Measurements from ENCODE around the gene ACSL5.
"Not testable (repeated sequence)": the region's sequence is repeated elsewhere in the genome, so short reads cannot be mapped to it uniquely, and the experiment has no call there.

Gene ACSL5

GRCh38 chr10:112375721-112376395 lies 1.9 kb downstream of the ACSL5 start:
- DNase-seq (ENCODE audit: low read depth in 2 of 2): no peak

- no peak for DNase-seq (ENCODE audit: low read depth in 2 of 2)
Measured at GRCh38 chr10:112376396-112376790, 2.5 kb downstream of the ACSL5 start.

GRCh38 chr10:112377116-112377515 lies 3.2 kb downstream of the ACSL5 start:
- DNase-seq (ENCODE audit: low read depth in 2 of 2): not testable (repeated sequence)

GRCh38 chr10:112379635-112380296 lies 5.8 kb downstream of the ACSL5 start:
- DNase-seq (ENCODE audit: low read depth in 2 of 2): no peak

GRCh38 chr10:112382515-112383235 lies 8.8 kb downstream of the ACSL5 start:
- DNase-seq (ENCODE audit: low read depth in 2 of 2): no peak

GRCh38 chr10:112383325-112383724 lies 9.4 kb downstream of the ACSL5 start:
- DNase-seq (ENCODE audit: low read depth in 2 of 2): no peak

- DNase-seq (ENCODE audit: low read depth in 2 of 2): no peak
Measured at GRCh38 chr10:112384141-112384540, 10.2 kb downstream of the ACSL5 start.

GRCh38 chr10:112385201-112385600 lies 11.3 kb downstream of the ACSL5 start:
- no peak for DNase-seq (ENCODE audit: low read depth in 2 of 2)

- DNase-seq (ENCODE audit: low read depth in 2 of 2): not testable (repeated sequence)
Measured at GRCh38 chr10:112388056-112388455, 14.1 kb downstream of the ACSL5 start.

- DNase-seq (ENCODE audit: low read depth in 2 of 2): no peak
Measured at GRCh38 chr10:112388548-112388947, 14.6 kb downstream of the ACSL5 start.

- peak in 1 of 2 donors; percentile 43 for DNase-seq (ENCODE audit: low read depth in 2 of 2)
Measured at GRCh38 chr10:112389271-112389822, 15.4 kb downstream of the ACSL5 start.

GRCh38 chr10:112390125-112390703 lies 16.3 kb downstream of the ACSL5 start:
- no peak for DNase-seq (ENCODE audit: low read depth in 2 of 2)

GRCh38 chr10:112393341-112393740 lies 19.4 kb downstream of the ACSL5 start:
- DNase-seq (ENCODE audit: low read depth in 2 of 2): no peak

- DNase-seq (ENCODE audit: low read depth in 2 of 2): no peak
Measured at GRCh38 chr10:112393827-112394226, 19.9 kb downstream of the ACSL5 start.

GRCh38 chr10:112394475-112394875 lies 20.6 kb downstream of the ACSL5 start:
- DNase-seq (ENCODE audit: low read depth in 2 of 2): no peak

GRCh38 chr10:112395809-112396530 lies 22.1 kb downstream of the ACSL5 start:
- DNase-seq (ENCODE audit: low read depth in 2 of 2): no peak

GRCh38 chr10:112397592-112397991 lies 23.7 kb downstream of the ACSL5 start:
- DNase-seq (ENCODE audit: low read depth in 2 of 2): no peak

GRCh38 chr10:112402917-112403316 lies 29.0 kb downstream of the ACSL5 start:
- no peak for DNase-seq (ENCODE audit: low read depth in 2 of 2)

GRCh38 chr10:112404617-112405016 lies 30.7 kb downstream of the ACSL5 start:
- DNase-seq (ENCODE audit: low read depth in 2 of 2): no peak

- not testable (repeated sequence) for DNase-seq (ENCODE audit: low read depth in 2 of 2)
Measured at GRCh38 chr10:112406806-112407205, 32.9 kb downstream of the ACSL5 start.

GRCh38 chr10:112407696-112408095 lies 33.8 kb downstream of the ACSL5 start:
- no peak for DNase-seq (ENCODE audit: low read depth in 2 of 2)

Measured in stimulated activated CD8-positive, alpha-beta memory T cell treated with anti-CD3 and anti-CD28 coated beads, Interleukin-15, amount 100 ng/mL, for 4 hours (primary cell).